Astrocyte of the spinal cord (primary cell): Measurements from ENCODE around the gene SPOCK1.

ENCODE experiments used
- DNase-seq: peaks from one replicate; pipeline ENCODE4 v3.0.0; 2011; ENCODE audit warnings: low read depth, low spot score
- H3K4me3 ChIP-seq: 2 replicates; pipeline ENCODE4 v1.5.1; 2011; ENCODE audit warnings: low read depth, mild to moderate bottlenecking, low read length, moderate library complexity
- CTCF ChIP-seq: IDR thresholded peaks from 2 replicates; pipeline ENCODE4 v1.5.1; 2012; ENCODE audit warnings: low read depth, mild to moderate bottlenecking, low read length, inconsistent platforms
- in situ Hi-C: cut with HindIII; loops from 2 replicates; pipeline ENCODE4 v1.10.0; 2017; ENCODE audit warnings: low sequenced_read_pairs

Gene SPOCK1

GRCh38 chr5:137098663-137099062 lies 400.5 kb downstream of the SPOCK1 start:
- no peak for TF ChIP-seq CTCF
- no peak for DNase-seq
- H3K4me3 ChIP-seq, result no peak overlapping the region
- in situ Hi-C loops, result no loop called here

- TF ChIP-seq CTCF, result no peak
- in situ Hi-C loops, result no loop called here
- H3K4me3 ChIP-seq, result no peak overlapping the region
- DNase-seq, result no peak
Measured at GRCh38 chr5:137098238-137098637, 400.9 kb downstream of the SPOCK1 start.

- in situ Hi-C loops, result no loop called here
- H3K4me3 ChIP-seq, result no peak overlapping the region
- no peak for TF ChIP-seq CTCF
- DNase-seq, result no peak
Measured at GRCh38 chr5:137097203-137097602, 401.9 kb downstream of the SPOCK1 start.

GRCh38 chr5:137096149-137097103 lies 402.7 kb downstream of the SPOCK1 start:
- in situ Hi-C loops, result no loop called here
- DNase-seq, result peak; percentile 45
- TF ChIP-seq CTCF, result no peak

GRCh38 chr5:137095597-137095996 lies 403.5 kb downstream of the SPOCK1 start:
- no peak for DNase-seq
- in situ Hi-C loops, result no loop called here

More at GRCh38 chr5:137096149-137097103, 402.7 kb downstream of the SPOCK1 start:
- no peak overlapping the region for H3K4me3 ChIP-seq

GRCh38 chr5:137092831-137093230 lies 406.3 kb downstream of the SPOCK1 start:
- H3K4me3 ChIP-seq, result no peak overlapping the region
- no peak for TF ChIP-seq CTCF
- DNase-seq, result no peak
- in situ Hi-C loops, result no loop called here

More at GRCh38 chr5:137095597-137095996, 403.5 kb downstream of the SPOCK1 start:
- no peak for TF ChIP-seq CTCF
- no peak overlapping the region for H3K4me3 ChIP-seq
